ENCODE data around the gene VN1R4.
"Not testable (repeated sequence)": the region's sequence is repeated elsewhere in the genome, so short reads cannot be mapped to it uniquely, and the experiment has no call there.

Gene VN1R4

GRCh38 chr19:53267623-53268022, at the start of gene VN1R4:
TSS of gene VN1R4 (minus strand) at chr19:53267723. CDS start at chr19:53267665, 58 bp downstream.
- in situ Hi-C loops (cut with HindIII; ENCODE audit: low sequenced_read_pairs), result not testable (repeated sequence)

GRCh38 chr19:53311897-53312296, 44.4 kb upstream of the VN1R4 start:
- in situ Hi-C loops (cut with HindIII; ENCODE audit: low sequenced_read_pairs), result no loop called here

GRCh38 chr19:53311044-53311443, 43.5 kb upstream of the VN1R4 start:
- in situ Hi-C loops (cut with HindIII; ENCODE audit: low sequenced_read_pairs), result no loop called here

- in situ Hi-C loops (cut with HindIII; ENCODE audit: low sequenced_read_pairs), result no loop called here
Measured at GRCh38 chr19:53308339-53308811, 40.9 kb upstream of the VN1R4 start.

- in situ Hi-C loops (cut with HindIII; ENCODE audit: low sequenced_read_pairs), result not testable (repeated sequence)
Measured at GRCh38 chr19:53301341-53301740, 33.8 kb upstream of the VN1R4 start.

GRCh38 chr19:53294786-53295441, 27.4 kb upstream of the VN1R4 start:
- in situ Hi-C loops (cut with HindIII; ENCODE audit: low sequenced_read_pairs), result no loop called here

- in situ Hi-C loops (cut with HindIII; ENCODE audit: low sequenced_read_pairs), result no loop called here
Measured at GRCh38 chr19:53290758-53291549, 23.4 kb upstream of the VN1R4 start.

GRCh38 chr19:53285087-53285486, 17.6 kb upstream of the VN1R4 start:
- in situ Hi-C loops (cut with HindIII; ENCODE audit: low sequenced_read_pairs), result no loop called here

- in situ Hi-C loops (cut with HindIII; ENCODE audit: low sequenced_read_pairs), result not testable (repeated sequence)
Measured at GRCh38 chr19:53281947-53282346, 14.4 kb upstream of the VN1R4 start.

GRCh38 chr19:53275480-53275879, 8.0 kb upstream of the VN1R4 start:
- in situ Hi-C loops (cut with HindIII; ENCODE audit: low sequenced_read_pairs), result no loop called here

GRCh38 chr19:53272044-53272443, 4.5 kb upstream of the VN1R4 start:
- in situ Hi-C loops (cut with HindIII; ENCODE audit: low sequenced_read_pairs), result no loop called here

GRCh38 chr19:53269861-53270260, 2.3 kb upstream of the VN1R4 start:
- in situ Hi-C loops (cut with HindIII; ENCODE audit: low sequenced_read_pairs), result not testable (repeated sequence)

- in situ Hi-C loops (cut with HindIII; ENCODE audit: low sequenced_read_pairs), result not testable (repeated sequence)
Measured at GRCh38 chr19:53257715-53258342, 9.7 kb downstream of the VN1R4 start, which contains the start of gene VN1R2. TSS of gene VN1R2 (plus strand) at chr19:53258292. CDS start at chr19:53258376, 84 bp downstream.

GRCh38 chr19:53254411-53255341, 12.8 kb downstream of the VN1R4 start, which contains the start of gene ZNF677:
TSS of gene ZNF677 (minus strand) at chr19:53254873. CDS start at chr19:53251550, 3,323 bp downstream.
- in situ Hi-C loops (cut with HindIII; ENCODE audit: low sequenced_read_pairs), result no loop called here

- in situ Hi-C loops (cut with HindIII; ENCODE audit: low sequenced_read_pairs), result no loop called here
Measured at GRCh38 chr19:53246498-53246897, 21.0 kb downstream of the VN1R4 start.

GRCh38 chr19:53237114-53237777, 30.3 kb downstream of the VN1R4 start:
- in situ Hi-C loops (cut with HindIII; ENCODE audit: low sequenced_read_pairs), result no loop called here

GRCh38 chr19:53224606-53225005, 42.9 kb downstream of the VN1R4 start:
- in situ Hi-C loops (cut with HindIII; ENCODE audit: low sequenced_read_pairs), result no loop called here

GRCh38 chr19:53222716-53223115, 44.8 kb downstream of the VN1R4 start:
- in situ Hi-C loops (cut with HindIII; ENCODE audit: low sequenced_read_pairs), result not testable (repeated sequence)
